HL-60/S4 (cell line): ENCODE results near the gene GRID1.

Experiments used
- in situ Hi-C: fragments of 300-500 bp; cut with MboI; formaldehyde crosslinking; loops from 2 replicates; pipeline ENCODE4 v1.14.3; 2022; ENCODE audit warnings: low sequenced_read_pairs

Gene GRID1

GRCh38 chr10:86355571-86356038 lies 11.0 kb downstream of the GRID1 start:
- in situ Hi-C loops = no loop called here

- in situ Hi-C loops = no loop called here
Measured at GRCh38 chr10:86354761-86355540, 11.6 kb downstream of the GRID1 start.

GRCh38 chr10:86353506-86354485 lies 12.8 kb downstream of the GRID1 start:
- in situ Hi-C loops = no loop called here

GRCh38 chr10:86350897-86351296 lies 15.7 kb downstream of the GRID1 start:
- in situ Hi-C loops = no loop called here

DNA sequence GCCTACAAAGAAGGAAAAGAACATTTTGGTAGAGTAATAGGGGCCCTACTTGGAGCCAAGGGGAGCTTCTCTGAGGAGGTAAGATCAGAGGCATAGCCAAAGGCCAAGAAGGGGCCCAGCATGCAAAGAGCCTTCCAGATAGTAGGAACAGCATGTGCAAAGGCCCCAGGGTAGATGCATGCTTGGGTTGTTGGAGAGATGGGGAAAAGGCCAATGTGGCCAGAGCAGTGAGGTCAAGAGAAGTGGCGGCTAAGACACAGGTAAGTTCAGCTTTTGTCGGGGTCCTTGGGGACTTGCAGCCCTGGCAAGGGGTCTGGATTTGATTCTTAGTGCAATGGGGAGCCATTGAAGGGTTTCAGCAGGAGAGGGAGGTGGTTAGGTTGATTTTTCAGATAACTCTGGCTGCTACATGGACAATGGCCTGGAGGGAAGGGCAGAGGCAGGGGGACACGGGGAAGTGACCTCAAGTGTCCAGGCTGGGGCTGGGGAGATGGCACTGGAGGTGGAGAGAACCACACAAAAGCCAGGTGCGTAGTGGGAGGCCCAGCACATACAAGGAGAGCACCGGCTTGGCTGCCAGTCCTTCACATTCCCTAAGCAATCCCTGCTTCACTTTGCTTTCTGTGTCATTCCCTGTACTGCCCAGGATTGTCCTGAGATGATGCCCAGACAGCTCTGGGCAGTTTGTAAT lies 16.5 kb downstream of the GRID1 start:
- in situ Hi-C loops = no loop called here

DNA sequence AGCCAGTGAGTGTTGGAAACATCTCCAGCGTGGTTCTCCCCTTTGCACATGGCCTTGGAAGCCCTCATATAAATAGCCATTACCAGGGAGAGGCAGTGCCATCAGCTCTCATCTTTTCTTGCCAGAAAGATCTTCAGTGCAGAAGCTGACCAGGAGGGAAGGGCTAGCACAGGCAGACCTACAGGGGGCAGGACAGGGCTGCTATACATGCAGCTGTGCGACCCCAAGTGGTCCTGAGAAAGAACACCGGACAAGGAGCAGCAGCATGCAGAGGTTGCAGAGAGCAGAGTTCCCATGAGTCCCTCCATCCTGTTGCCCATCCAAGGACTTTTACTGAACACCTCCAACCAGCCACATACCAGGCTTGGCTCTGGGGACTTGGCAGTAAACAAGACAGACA lies 17.1 kb downstream of the GRID1 start:
- in situ Hi-C loops = no loop called here

- in situ Hi-C loops = no loop called here
Measured at GRCh38 chr10:86348321-86349210, 18.0 kb downstream of the GRID1 start.

- in situ Hi-C loops = no loop called here
Measured at GRCh38 chr10:86347856-86348255, 18.7 kb downstream of the GRID1 start.

DNA sequence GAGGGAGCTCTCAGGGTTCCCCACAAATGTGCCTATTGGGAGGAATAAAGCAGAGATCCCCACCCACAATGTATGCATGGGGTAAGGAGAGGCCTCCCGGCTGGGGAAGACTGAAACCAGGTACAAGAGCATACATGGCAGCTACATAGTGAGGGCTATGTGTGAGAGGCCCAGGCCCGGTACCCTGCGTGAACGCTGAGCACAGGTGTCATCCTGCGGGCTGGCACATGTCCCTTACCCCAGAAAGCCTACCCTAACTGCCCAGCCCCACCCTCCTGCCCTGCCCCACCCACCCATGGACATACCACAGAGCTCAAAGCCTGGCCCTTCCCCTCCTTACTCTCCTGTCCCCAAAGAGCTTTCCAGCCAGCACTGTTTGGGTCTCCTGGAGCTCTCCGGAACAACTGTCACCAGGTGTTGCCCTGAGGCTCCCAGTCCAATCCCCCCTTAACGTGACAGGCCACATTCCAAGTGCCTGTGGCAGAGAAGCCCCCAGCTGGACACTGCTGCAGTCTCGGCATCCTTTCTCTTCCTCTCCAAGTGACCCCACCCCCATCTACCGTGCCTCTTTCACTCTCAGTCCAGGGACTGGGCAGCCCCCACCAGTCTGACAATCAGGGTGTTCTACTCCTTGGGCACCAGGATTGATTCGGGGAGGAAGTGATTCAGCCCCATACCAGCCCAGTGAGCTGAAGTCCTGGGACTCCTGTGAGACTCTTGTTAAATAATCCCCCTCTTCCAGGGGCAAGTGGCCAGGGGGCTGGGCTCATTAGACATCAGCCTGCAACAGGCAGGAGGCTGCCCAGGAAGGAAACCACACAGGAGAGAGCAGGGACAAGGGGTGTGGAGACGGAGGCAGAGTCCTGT lies 19.6 kb downstream of the GRID1 start:
- in situ Hi-C loops = no loop called here

GRCh38 chr10:86345859-86346798 lies 20.5 kb downstream of the GRID1 start:
- in situ Hi-C loops = no loop called here

DNA sequence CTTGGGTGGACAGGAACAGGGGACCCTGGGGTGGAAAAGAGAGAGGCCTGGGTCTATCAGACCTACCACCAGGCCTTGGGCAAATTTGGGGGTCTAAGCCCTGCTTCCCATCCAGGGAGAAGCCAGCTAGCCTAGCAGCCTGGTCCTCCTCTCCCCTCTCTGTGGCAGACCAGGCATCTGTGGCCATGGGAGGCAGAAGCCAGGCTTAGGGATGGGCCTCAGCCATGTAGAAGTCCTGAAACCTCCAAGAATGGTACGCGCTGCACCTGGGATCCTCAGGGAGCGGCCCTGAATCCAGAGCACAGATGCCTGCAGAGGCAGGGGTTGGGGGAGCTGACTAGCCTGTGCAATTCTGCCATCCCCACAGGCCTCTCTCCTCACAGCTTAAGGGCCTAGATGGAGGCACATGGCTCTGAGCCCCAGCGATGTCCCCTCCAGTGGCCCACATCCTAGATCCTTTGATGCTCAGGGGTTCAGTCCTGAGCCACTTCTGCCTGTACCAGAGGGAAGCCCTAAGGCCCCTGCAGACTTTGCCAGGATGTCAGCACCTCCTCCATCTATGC lies 21.2 kb downstream of the GRID1 start:
- in situ Hi-C loops = no loop called here

- in situ Hi-C loops = no loop called here
Measured at GRCh38 chr10:86344714-86345161, 21.9 kb downstream of the GRID1 start.

GRCh38 chr10:86344281-86344680 lies 22.3 kb downstream of the GRID1 start:
- in situ Hi-C loops = no loop called here

- in situ Hi-C loops = no loop called here
Measured at GRCh38 chr10:86343761-86344160, 22.8 kb downstream of the GRID1 start.

GRCh38 chr10:86342111-86342863 lies 24.3 kb downstream of the GRID1 start:
- in situ Hi-C loops = no loop called here

DNA sequence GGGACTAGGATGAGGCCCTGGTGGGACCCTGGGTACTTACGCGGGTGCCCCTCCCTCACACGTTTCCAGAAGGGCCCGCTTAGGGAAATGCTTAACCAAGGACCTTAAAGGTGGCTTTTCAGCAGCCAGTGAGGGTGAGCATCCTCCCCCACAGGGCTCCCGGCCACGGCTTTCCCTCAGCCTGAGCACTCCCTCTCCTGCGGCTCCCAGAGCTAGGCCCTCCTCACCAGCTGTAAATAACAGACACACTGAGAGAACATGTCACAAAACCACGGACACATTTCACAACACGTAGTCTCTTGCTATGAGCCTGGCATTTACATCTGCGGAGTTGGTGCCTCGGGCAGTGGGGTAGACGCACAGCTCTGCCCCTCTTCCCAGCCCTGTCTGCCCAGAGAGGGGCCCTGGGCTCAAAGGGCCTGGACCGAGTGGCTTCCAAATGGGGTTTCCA lies 25.2 kb downstream of the GRID1 start:
- in situ Hi-C loops = no loop called here

GRCh38 chr10:86340991-86341260 lies 25.7 kb downstream of the GRID1 start:
- in situ Hi-C loops = no loop called here
